ACC112 (cell line): Measurements from ENCODE around the gene FBLN1.

Experiments
- H2AFZ ChIP-seq: fragments of 200-600 bp; sonication (generic); one replicate; pipeline ENCODE4 v1.6.0; 2017; ENCODE audit warnings: antibody characterized with exemption, low read length; ENCODE audit not compliant: unreplicated experiment
- H3K27ac ChIP-seq: fragments of 200-600 bp; sonication (generic); 2 replicates; pipeline ENCODE4 v1.5.1; 2014; ENCODE audit warnings: low read depth, mild to moderate bottlenecking, antibody characterized with exemption, low read length, moderate library complexity
- H3K27me3 ChIP-seq: fragments of 200-600 bp; sonication (generic); 2 replicates; pipeline ENCODE4 v1.6.1; 2014; ENCODE audit warnings: mild to moderate bottlenecking, antibody characterized with exemption, low read length, moderate library complexity, mixed read lengths; ENCODE audit not compliant: insufficient read depth
- H3K36me3 ChIP-seq: fragments of 200-600 bp; sonication (generic); 2 replicates; pipeline ENCODE4 v1.6.1; 2016; ENCODE audit warnings: mild to moderate bottlenecking, antibody characterized with exemption, low read length, moderate library complexity, mixed read lengths; ENCODE audit not compliant: insufficient read depth
- H3K4me1 ChIP-seq: fragments of 200-600 bp; sonication (generic); one replicate; pipeline ENCODE4 v1.6.1; 2016; ENCODE audit warnings: low read length, mixed read lengths; ENCODE audit not compliant: insufficient read depth, unreplicated experiment, control insufficient read depth
- H3K4me3 ChIP-seq: fragments of 200-600 bp; sonication (generic); 2 replicates; pipeline ENCODE4 v1.5.1; 2014; ENCODE audit warnings: mild to moderate bottlenecking, low read depth, low read length
- H3K79me2 ChIP-seq: fragments of 200-600 bp; sonication (generic); one replicate; pipeline ENCODE4 v1.6.0; 2016; ENCODE audit warnings: low read length; ENCODE audit not compliant: control insufficient read depth, unreplicated experiment, insufficient read depth

FBLN1 gene

GRCh38 chr22:45565171-45565570 lies 62.5 kb downstream of the FBLN1 start:
- Histone ChIP-seq H3K27me3 (no peaks in the 10 kb centered on the region), H3K4me1 (no peaks in the 10 kb centered on the region), H3K79me2 (no peaks in the 10 kb centered on the region), H3K27ac (no peak overlapping the region), H2AFZ (no peak overlapping the region), H3K4me3 (no peak overlapping the region), H3K36me3 (no peaks in the 10 kb centered on the region)

GRCh38 chr22:45565973-45566372 lies 63.3 kb downstream of the FBLN1 start:
- H3K27ac ChIP-seq, result no peak overlapping the region
- no peaks in the 10 kb centered on the region for H3K79me2 ChIP-seq
- H3K27me3 ChIP-seq, result no peaks in the 10 kb centered on the region
- H3K4me1 ChIP-seq, result no peaks in the 10 kb centered on the region
- H3K4me3 ChIP-seq, result no peak overlapping the region
- H3K36me3 ChIP-seq, result no peaks in the 10 kb centered on the region
- no peak overlapping the region for H2AFZ ChIP-seq

- Histone ChIP-seq H3K36me3 (no peaks in the 10 kb centered on the region), H3K27ac (no peak overlapping the region), H3K4me3 (no peak overlapping the region), H3K27me3 (no peaks in the 10 kb centered on the region), H3K4me1 (no peaks in the 10 kb centered on the region), H2AFZ (no peak overlapping the region), H3K79me2 (no peaks in the 10 kb centered on the region)
Measured at GRCh38 chr22:45568213-45568612, 65.5 kb downstream of the FBLN1 start.

GRCh38 chr22:45571089-45571488 lies 68.4 kb downstream of the FBLN1 start:
- H3K27ac ChIP-seq, result no peak overlapping the region
- no peaks in the 10 kb centered on the region for H3K4me1 ChIP-seq
- H3K27me3 ChIP-seq, result no peaks in the 10 kb centered on the region
- no peaks in the 10 kb centered on the region for H3K79me2 ChIP-seq
- no peaks in the 10 kb centered on the region for H3K36me3 ChIP-seq
- H3K4me3 ChIP-seq, result no peak overlapping the region
- H2AFZ ChIP-seq, result no peak overlapping the region

- no peaks in the 10 kb centered on the region for H3K27me3 ChIP-seq
- H3K27ac ChIP-seq, result no peak overlapping the region
- no peaks in the 10 kb centered on the region for H3K79me2 ChIP-seq
- no peak overlapping the region for H3K4me3 ChIP-seq
- no peaks in the 10 kb centered on the region for H3K4me1 ChIP-seq
- no peak overlapping the region for H2AFZ ChIP-seq
- no peaks in the 10 kb centered on the region for H3K36me3 ChIP-seq
Measured at GRCh38 chr22:45572444-45572843, 69.8 kb downstream of the FBLN1 start.

GRCh38 chr22:45574069-45574703 lies 71.5 kb downstream of the FBLN1 start:
- Histone ChIP-seq H2AFZ (no peak overlapping the region), H3K27me3 (no peaks in the 10 kb centered on the region), H3K4me1 (no peaks in the 10 kb centered on the region), H3K4me3 (no peak overlapping the region), H3K79me2 (no peaks in the 10 kb centered on the region), H3K27ac (no peak overlapping the region), H3K36me3 (no peaks in the 10 kb centered on the region)

GRCh38 chr22:45575173-45575572 lies 72.5 kb downstream of the FBLN1 start:
- Histone ChIP-seq H3K4me1 (no peaks in the 10 kb centered on the region), H3K4me3 (no peak overlapping the region), H3K27ac (no peak overlapping the region), H3K79me2 (no peaks in the 10 kb centered on the region), H2AFZ (no peak overlapping the region), H3K27me3 (no peaks in the 10 kb centered on the region), H3K36me3 (no peaks in the 10 kb centered on the region)

- Histone ChIP-seq H3K79me2 (no peaks in the 10 kb centered on the region), H3K27me3 (no peaks in the 10 kb centered on the region), H3K36me3 (no peaks in the 10 kb centered on the region), H3K4me3 (no peak overlapping the region), H2AFZ (no peak overlapping the region), H3K4me1 (no peaks in the 10 kb centered on the region), H3K27ac (no peak overlapping the region)
Measured at GRCh38 chr22:45575607-45576272, 73.1 kb downstream of the FBLN1 start.

GRCh38 chr22:45576273-45576625 lies 73.6 kb downstream of the FBLN1 start:
- no peaks in the 10 kb centered on the region for H3K79me2 ChIP-seq
- no peaks in the 10 kb centered on the region for H3K27me3 ChIP-seq
- H3K36me3 ChIP-seq, result no peaks in the 10 kb centered on the region
- no peaks in the 10 kb centered on the region for H3K4me1 ChIP-seq
- H3K27ac ChIP-seq, result no peak overlapping the region
- H2AFZ ChIP-seq, result no peak overlapping the region
- no peak overlapping the region for H3K4me3 ChIP-seq

GRCh38 chr22:45576730-45577464 lies 74.2 kb downstream of the FBLN1 start:
- H3K4me1 ChIP-seq, result no peaks in the 10 kb centered on the region

More at GRCh38 chr22:45576730-45577464, 74.2 kb downstream of the FBLN1 start:
- Histone ChIP-seq H3K36me3 (no peaks in the 10 kb centered on the region), H3K4me3 (no peak overlapping the region), H3K27ac (no peak overlapping the region), H3K27me3 (no peaks in the 10 kb centered on the region), H2AFZ (no peak overlapping the region), H3K79me2 (no peaks in the 10 kb centered on the region)
